Measurements from ENCODE around the gene CCL2. TPM values are rescaled to one million over a fixed set of nuclear protein-coding genes. Genes with fewer than 3 reads are reported as not detected.

CCL2 gene
- total RNA-seq, 2 experiments from 2014 or later, result not detected

- Mint-ChIP-seq H3K4me1 (peaks cover 18% of the 10 kb centered on the region), H3K27ac (no peak overlapping the region), H3K27me3 (peaks cover 53% of the 10 kb centered on the region), H3K9me3 (no peaks in the 10 kb centered on the region), H3K4me3 (no peak overlapping the region), H3K36me3 (ENCODE audit: low read depth) (no peaks in the 10 kb centered on the region)
- DNase-seq, result no peak
- ChIA-PET POLR2A (no interaction called here), CTCF (no interaction called here)
Observed at GRCh38 chr17:34259146-34259545, 4.1 kb downstream of the CCL2 start.

GRCh38 chr17:34260861-34261260 is 5.8 kb downstream of the CCL2 start:
- Mint-ChIP-seq H3K27ac (no peak overlapping the region), H3K4me3 (no peak overlapping the region), H3K36me3 (ENCODE audit: low read depth) (no peaks in the 10 kb centered on the region), H3K4me1 (peaks cover 18% of the 10 kb centered on the region), H3K9me3 (no peaks in the 10 kb centered on the region), H3K27me3 (peaks cover 60% of the 10 kb centered on the region)
- ChIA-PET CTCF (no interaction called here), POLR2A (no interaction called here)
- no peak for DNase-seq

- Mint-ChIP-seq H3K4me1 (peaks cover 18% of the 10 kb centered on the region), H3K9me3 (no peaks in the 10 kb centered on the region), H3K27ac (no peak overlapping the region), H3K4me3 (no peak overlapping the region), H3K27me3 (peaks cover 63% of the 10 kb centered on the region), H3K36me3 (ENCODE audit: low read depth) (no peaks in the 10 kb centered on the region)
- ChIA-PET POLR2A (no interaction called here), CTCF (no interaction called here)
- peak; percentile 37 for DNase-seq
Observed at GRCh38 chr17:34261568-34262337, 6.7 kb downstream of the CCL2 start.

- Mint-ChIP-seq H3K27me3 (peaks cover 51% of the 10 kb centered on the region), H3K4me3 (no peak overlapping the region), H3K36me3 (ENCODE audit: low read depth) (no peaks in the 10 kb centered on the region), H3K27ac (no peak overlapping the region), H3K9me3 (no peaks in the 10 kb centered on the region), H3K4me1 (peaks cover 14% of the 10 kb centered on the region)
- CTCF ChIA-PET, result interaction anchor here (1.2 kb wide), 1 partner anchor 95 kb away, joined by 3 read pairs; no protein-coding TSS in a partner anchor
- no peak for DNase-seq
- POLR2A ChIA-PET, result interaction anchor here (1.2 kb wide), 1 partner anchor 9 kb away, joined by 3 read pairs; no protein-coding TSS in a partner anchor
Observed at GRCh38 chr17:34265711-34266110, 10.6 kb downstream of the CCL2 start.

GRCh38 chr17:34269969-34270368 is 14.9 kb downstream of the CCL2 start, which contains the start of gene CCL7:
Gene CCL7, plus strand, starts transcription at chr17:34270221. Its CDS starts 70 bp downstream, at chr17:34270291.
- ChIA-PET POLR2A (no interaction called here), CTCF (no interaction called here)
- Mint-ChIP-seq H3K4me1 (no peaks in the 10 kb centered on the region), H3K27me3 (peaks cover 44% of the 10 kb centered on the region), H3K27ac (no peak within 1 kb of the TSS), H3K9me3 (no peaks in the 10 kb centered on the region), H3K36me3 (ENCODE audit: low read depth) (no peaks in the 10 kb centered on the region), H3K4me3 (no peak within 1 kb of the TSS)
- no peak for DNase-seq

- Mint-ChIP-seq H3K27me3 (peaks cover 58% of the 10 kb centered on the region), H3K4me3 (no peak overlapping the region), H3K27ac (no peak overlapping the region), H3K9me3 (no peaks in the 10 kb centered on the region), H3K4me1 (no peaks in the 10 kb centered on the region), H3K36me3 (ENCODE audit: low read depth) (no peaks in the 10 kb centered on the region)
- DNase-seq, result no peak
- ChIA-PET POLR2A (no interaction called here), CTCF (no interaction called here)
Observed at GRCh38 chr17:34275881-34276280, 20.8 kb downstream of the CCL2 start.

GRCh38 chr17:34276826-34277225 is 21.7 kb downstream of the CCL2 start:
- peaks cover 57% of the 10 kb centered on the region for H3K27me3 Mint-ChIP-seq

GRCh38 chr17:34283571-34283970 is 28.5 kb downstream of the CCL2 start:
- H3K27ac Mint-ChIP-seq, result no peak overlapping the region
- H3K27me3 Mint-ChIP-seq, result peaks cover 49% of the 10 kb centered on the region
- POLR2A ChIA-PET, result no interaction called here
- no peak overlapping the region for H3K4me3 Mint-ChIP-seq
- H3K36me3 Mint-ChIP-seq (ENCODE audit: low read depth), result no peaks in the 10 kb centered on the region
- no peak for DNase-seq
- CTCF ChIA-PET, result interaction anchor here (0.9 kb wide), 1 partner anchor 78 kb away, joined by 3 read pairs; no protein-coding TSS in a partner anchor
- H3K9me3 Mint-ChIP-seq, result no peaks in the 10 kb centered on the region
- no peaks in the 10 kb centered on the region for H3K4me1 Mint-ChIP-seq

More at GRCh38 chr17:34276826-34277225, 21.7 kb downstream of the CCL2 start:
- ChIA-PET CTCF (interaction anchor here (0.6 kb wide), 1 partner anchor 1699 kb away, joined by 3 read pairs; no protein-coding TSS in a partner anchor), POLR2A (no interaction called here)
- Mint-ChIP-seq H3K36me3 (ENCODE audit: low read depth) (no peaks in the 10 kb centered on the region), H3K4me1 (no peaks in the 10 kb centered on the region), H3K27ac (no peak overlapping the region), H3K4me3 (no peak overlapping the region), H3K9me3 (no peaks in the 10 kb centered on the region)
- no peak for DNase-seq

- Mint-ChIP-seq H3K4me1 (no peaks in the 10 kb centered on the region), H3K36me3 (ENCODE audit: low read depth) (no peaks in the 10 kb centered on the region), H3K4me3 (no peak within 1 kb of the TSS), H3K27me3 (peaks cover 38% of the 10 kb centered on the region), H3K27ac (no peak within 1 kb of the TSS), H3K9me3 (no peaks in the 10 kb centered on the region)
- DNase-seq, result no peak
- POLR2A ChIA-PET, result no interaction called here
- CTCF ChIA-PET, result no interaction called here
Observed at GRCh38 chr17:34285286-34285792, 30.3 kb downstream of the CCL2 start, which contains the start of gene CCL11. Gene CCL11, plus strand, starts transcription at chr17:34285742. Its CDS starts 67 bp downstream, at chr17:34285809.

- peaks cover 17% of the 10 kb centered on the region for H3K27me3 Mint-ChIP-seq
- H3K27ac Mint-ChIP-seq, result no peak overlapping the region
- no peaks in the 10 kb centered on the region for H3K9me3 Mint-ChIP-seq
- H3K4me1 Mint-ChIP-seq, result no peaks in the 10 kb centered on the region
- ChIA-PET CTCF (no interaction called here), POLR2A (no interaction called here)
- no peak for DNase-seq
- H3K4me3 Mint-ChIP-seq, result no peak overlapping the region
- H3K36me3 Mint-ChIP-seq (ENCODE audit: low read depth), result no peaks in the 10 kb centered on the region
Observed at GRCh38 chr17:34287875-34288274, 32.8 kb downstream of the CCL2 start.

GRCh38 chr17:34290586-34290985 is 35.5 kb downstream of the CCL2 start:
- H3K9me3 Mint-ChIP-seq, result no peaks in the 10 kb centered on the region
- DNase-seq, result no peak

GRCh38 chr17:34291721-34292348 is 36.8 kb downstream of the CCL2 start:
- Mint-ChIP-seq H3K27me3 (peaks cover 17% of the 10 kb centered on the region), H3K4me1 (no peaks in the 10 kb centered on the region), H3K27ac (no peak overlapping the region), H3K9me3 (no peaks in the 10 kb centered on the region), H3K36me3 (ENCODE audit: low read depth) (no peaks in the 10 kb centered on the region), H3K4me3 (no peak overlapping the region)
- no peak for DNase-seq
- ChIA-PET POLR2A (no interaction called here), CTCF (no interaction called here)

More at GRCh38 chr17:34290586-34290985, 35.5 kb downstream of the CCL2 start:
- Mint-ChIP-seq H3K4me1 (no peaks in the 10 kb centered on the region), H3K27ac (no peak overlapping the region), H3K36me3 (ENCODE audit: low read depth) (no peaks in the 10 kb centered on the region), H3K4me3 (no peak overlapping the region), H3K27me3 (peaks cover 17% of the 10 kb centered on the region)
- ChIA-PET POLR2A (no interaction called here), CTCF (no interaction called here)

- H3K36me3 Mint-ChIP-seq (ENCODE audit: low read depth), result no peaks in the 10 kb centered on the region
- peaks cover 7% of the 10 kb centered on the region for H3K9me3 Mint-ChIP-seq
- DNase-seq, result no peak
- no peak overlapping the region for H3K27ac Mint-ChIP-seq
- peaks cover 4% of the 10 kb centered on the region for H3K4me1 Mint-ChIP-seq
- CTCF ChIA-PET, result no interaction called here
- H3K4me3 Mint-ChIP-seq, result no peak overlapping the region
- POLR2A ChIA-PET, result no interaction called here
- H3K27me3 Mint-ChIP-seq, result peaks cover 9% of the 10 kb centered on the region
Observed at GRCh38 chr17:34299027-34299426, 43.9 kb downstream of the CCL2 start.
